ENCODE results near the gene RPS6KA2.

DNA sequence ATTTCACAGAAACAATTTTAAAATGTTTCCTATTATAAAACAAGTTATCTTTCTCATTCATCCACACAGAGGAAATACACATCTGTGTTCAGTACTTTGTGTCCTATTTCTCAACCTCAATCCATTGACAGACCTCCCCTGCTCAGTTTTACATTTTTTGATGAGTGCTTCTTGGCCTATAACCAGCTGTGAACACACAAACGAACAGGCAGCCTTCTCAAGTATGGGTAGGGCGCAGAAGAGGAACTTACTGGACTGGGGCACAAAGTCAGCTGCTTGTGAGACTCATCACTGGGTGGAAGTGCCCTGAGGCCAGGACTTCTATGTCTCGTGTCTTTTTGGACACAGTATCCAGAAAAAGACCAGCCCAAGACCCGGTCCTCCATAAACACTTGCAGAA lies 2.8 kb downstream of the RPS6KA2 start:
- TF ChIP-seq POLR2A (IDR thresholded peaks at IDR 0.05) = no peak
- TF ChIP-seq, protein P1, sequence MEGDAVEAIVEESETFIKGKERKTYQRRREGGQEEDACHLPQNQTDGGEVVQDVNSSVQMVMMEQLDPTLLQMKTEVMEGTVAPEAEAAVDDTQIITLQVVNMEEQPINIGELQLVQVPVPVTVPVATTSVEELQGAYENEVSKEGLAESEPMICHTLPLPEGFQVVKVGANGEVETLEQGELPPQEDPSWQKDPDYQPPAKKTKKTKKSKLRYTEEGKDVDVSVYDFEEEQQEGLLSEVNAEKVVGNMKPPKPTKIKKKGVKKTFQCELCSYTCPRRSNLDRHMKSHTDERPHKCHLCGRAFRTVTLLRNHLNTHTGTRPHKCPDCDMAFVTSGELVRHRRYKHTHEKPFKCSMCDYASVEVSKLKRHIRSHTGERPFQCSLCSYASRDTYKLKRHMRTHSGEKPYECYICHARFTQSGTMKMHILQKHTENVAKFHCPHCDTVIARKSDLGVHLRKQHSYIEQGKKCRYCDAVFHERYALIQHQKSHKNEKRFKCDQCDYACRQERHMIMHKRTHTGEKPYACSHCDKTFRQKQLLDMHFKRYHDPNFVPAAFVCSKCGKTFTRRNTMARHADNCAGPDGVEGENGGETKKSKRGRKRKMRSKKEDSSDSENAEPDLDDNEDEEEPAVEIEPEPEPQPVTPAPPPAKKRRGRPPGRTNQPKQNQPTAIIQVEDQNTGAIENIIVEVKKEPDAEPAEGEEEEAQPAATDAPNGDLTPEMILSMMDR (IDR thresholded peaks at IDR 0.05) = no peak
